Measurements from ENCODE around the gene STX1A.

STX1A gene

DNA sequence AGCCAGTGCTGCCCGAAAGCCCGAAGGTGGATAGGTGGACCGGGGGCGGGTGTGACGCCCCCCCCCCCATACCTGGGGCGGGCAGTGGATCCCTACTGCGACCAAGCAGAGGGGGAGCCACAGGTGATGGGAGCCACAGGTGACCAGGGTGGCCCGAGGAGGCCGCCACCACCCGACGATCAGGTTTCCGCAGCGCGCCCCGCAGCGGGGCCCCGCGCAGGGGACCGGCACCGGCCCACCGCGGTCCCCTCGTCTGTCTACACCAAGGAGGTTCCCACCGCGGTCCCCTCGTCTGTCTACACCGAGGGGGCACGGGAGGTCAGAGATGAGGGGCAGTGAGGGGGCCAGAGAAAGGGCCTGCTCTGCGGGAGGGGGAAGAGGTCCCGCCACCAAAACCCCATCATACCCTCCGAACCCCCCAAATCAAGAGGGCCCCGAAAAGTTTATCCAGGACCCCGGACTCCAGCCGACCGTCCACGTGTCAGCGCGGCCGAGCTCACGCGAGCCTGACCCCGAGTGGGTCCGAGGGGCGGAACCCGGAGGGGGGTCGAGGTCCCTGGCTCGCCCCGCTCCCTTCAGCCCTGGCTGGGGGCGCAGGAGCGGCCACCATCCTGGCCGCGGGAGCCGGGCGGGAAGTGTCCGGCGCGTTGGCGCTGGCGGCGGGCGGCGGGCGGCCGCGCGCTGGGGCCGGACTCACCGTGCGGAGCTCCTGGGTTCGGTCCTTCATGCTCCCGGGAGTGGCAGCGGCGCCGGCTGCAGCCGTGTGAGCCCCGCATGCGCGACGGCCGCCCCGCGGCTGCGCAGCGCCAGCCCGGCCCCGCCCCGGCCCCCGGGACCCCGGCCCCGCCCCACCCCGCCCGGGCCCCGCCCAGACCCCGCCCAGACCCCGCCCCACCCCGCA is at the start of gene STX1A:
STX1A (minus strand) TSS at position 765 of the 901 bp plus-strand sequence; CDS start at position 727, 38 bp downstream.
- Mint-ChIP-seq H3K9me3 (no peaks in the 10 kb centered on the region), H3K27ac (peak within 1 kb of the TSS; percentile 31), H3K4me3 (peak within 1 kb of the TSS; percentile 85), H3K4me1 (ENCODE audit: low read depth) (peaks cover 36% of the 10 kb centered on the region), H3K27me3 (peaks cover 6% of the 10 kb centered on the region), H3K36me3 (ENCODE audit: low read depth) (no peaks in the 10 kb centered on the region)

DNA sequence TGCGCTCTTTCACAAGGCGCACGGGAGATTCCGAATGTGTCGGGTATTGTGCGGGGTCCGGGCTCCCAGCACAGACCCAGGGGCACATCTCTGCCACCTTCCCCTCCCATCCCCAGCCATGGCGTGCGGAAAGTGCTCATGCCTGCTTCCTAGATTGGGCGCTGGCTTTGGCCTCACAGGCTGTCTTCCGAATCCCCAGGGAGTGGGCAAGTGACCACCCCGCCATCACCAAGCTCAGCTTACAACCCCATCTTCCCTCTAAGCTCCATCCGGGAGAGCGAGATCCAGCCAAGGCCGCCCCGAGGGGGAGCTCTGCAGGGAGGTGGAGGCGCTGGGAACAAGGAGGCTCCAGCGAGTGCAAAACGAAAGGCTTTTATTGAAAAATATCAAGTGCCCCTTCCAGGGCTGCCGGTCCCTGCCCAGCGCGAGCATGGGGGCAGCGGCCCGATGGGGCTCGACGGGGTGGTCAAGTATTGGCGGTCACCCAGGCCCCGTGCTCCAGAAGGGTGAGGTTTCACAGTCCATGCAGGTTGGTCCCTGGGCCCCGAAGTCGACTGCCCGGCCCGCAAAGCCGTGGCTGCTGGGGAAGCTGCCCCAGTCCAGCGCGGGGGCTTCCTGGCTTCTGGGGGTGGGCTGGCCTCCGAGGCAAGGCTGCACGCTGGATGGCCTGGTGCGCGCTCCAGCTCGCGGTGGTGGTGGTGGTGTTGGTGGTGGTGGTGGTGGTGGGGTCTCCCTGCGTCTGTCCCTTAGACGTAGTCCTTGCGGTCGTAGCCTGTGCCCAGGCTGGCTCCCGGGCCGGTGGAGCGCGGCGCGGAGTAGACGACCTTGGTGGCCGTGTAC is 49.4 kb upstream of the STX1A start:
- Mint-ChIP-seq H3K36me3 (ENCODE audit: low read depth) (no peaks in the 10 kb centered on the region), H3K9me3 (peaks cover 5% of the 10 kb centered on the region), H3K4me3 (peak overlapping the region; percentile 19), H3K4me1 (ENCODE audit: low read depth) (peaks cover 6% of the 10 kb centered on the region), H3K27me3 (peaks cover 42% of the 10 kb centered on the region), H3K27ac (no peak overlapping the region)

GRCh38 chr7:73766556-73767229 is 47.2 kb upstream of the STX1A start:
- no peaks in the 10 kb centered on the region for H3K36me3 Mint-ChIP-seq (ENCODE audit: low read depth)
- H3K27me3 Mint-ChIP-seq = peaks cover 35% of the 10 kb centered on the region
- H3K27ac Mint-ChIP-seq = no peak overlapping the region
- no peak overlapping the region for H3K4me3 Mint-ChIP-seq
- peaks cover 5% of the 10 kb centered on the region for H3K9me3 Mint-ChIP-seq
- peaks cover 6% of the 10 kb centered on the region for H3K4me1 Mint-ChIP-seq (ENCODE audit: low read depth)

DNA sequence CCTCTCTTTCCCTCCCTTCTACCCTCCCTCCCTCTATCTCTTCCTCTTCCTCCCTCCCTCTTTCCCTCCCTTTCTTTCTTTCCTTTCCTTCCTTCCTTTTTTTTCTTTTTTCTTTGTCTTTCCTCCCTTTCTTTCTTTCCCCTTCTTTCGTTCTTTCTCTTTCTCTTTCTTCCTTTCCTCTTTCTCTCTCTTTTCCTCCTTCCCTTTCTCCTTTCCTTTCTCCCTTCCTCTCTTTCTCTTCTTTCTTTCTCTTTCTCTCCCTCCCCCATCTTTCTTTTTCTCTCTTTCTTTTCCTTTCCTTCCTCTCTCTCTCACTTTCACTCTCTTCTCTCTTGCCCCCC is 43.2 kb upstream of the STX1A start:
- peaks cover 8% of the 10 kb centered on the region for H3K27me3 Mint-ChIP-seq
- H3K4me1 Mint-ChIP-seq (ENCODE audit: low read depth) = no peaks in the 10 kb centered on the region
- peaks cover 3% of the 10 kb centered on the region for H3K9me3 Mint-ChIP-seq
- H3K36me3 Mint-ChIP-seq (ENCODE audit: low read depth) = no peaks in the 10 kb centered on the region
- no peak overlapping the region for H3K4me3 Mint-ChIP-seq
- H3K27ac Mint-ChIP-seq = no peak overlapping the region

- Mint-ChIP-seq H3K27ac (no peak overlapping the region), H3K4me1 (ENCODE audit: low read depth) (no peaks in the 10 kb centered on the region), H3K4me3 (no peak overlapping the region), H3K27me3 (peaks cover 5% of the 10 kb centered on the region), H3K36me3 (ENCODE audit: low read depth) (no peaks in the 10 kb centered on the region), H3K9me3 (no peaks in the 10 kb centered on the region)
Measured at GRCh38 chr7:73761854-73762658, 42.6 kb upstream of the STX1A start.

- Mint-ChIP-seq H3K9me3 (no peaks in the 10 kb centered on the region), H3K36me3 (ENCODE audit: low read depth) (no peaks in the 10 kb centered on the region), H3K4me1 (ENCODE audit: low read depth) (no peaks in the 10 kb centered on the region), H3K4me3 (no peak overlapping the region), H3K27me3 (no peaks in the 10 kb centered on the region), H3K27ac (no peak overlapping the region)
Measured at GRCh38 chr7:73758581-73759138, 39.2 kb upstream of the STX1A start.

- H3K27me3 Mint-ChIP-seq = peaks cover 7% of the 10 kb centered on the region
- H3K36me3 Mint-ChIP-seq (ENCODE audit: low read depth) = no peaks in the 10 kb centered on the region
- no peak overlapping the region for H3K27ac Mint-ChIP-seq
- no peaks in the 10 kb centered on the region for H3K4me1 Mint-ChIP-seq (ENCODE audit: low read depth)
- H3K4me3 Mint-ChIP-seq = no peak overlapping the region
- no peaks in the 10 kb centered on the region for H3K9me3 Mint-ChIP-seq
Measured at GRCh38 chr7:73749931-73750776, 30.7 kb upstream of the STX1A start.

- no peaks in the 10 kb centered on the region for H3K4me1 Mint-ChIP-seq (ENCODE audit: low read depth)
- H3K4me3 Mint-ChIP-seq = no peak overlapping the region
- H3K27me3 Mint-ChIP-seq = peaks cover 7% of the 10 kb centered on the region
- no peaks in the 10 kb centered on the region for H3K36me3 Mint-ChIP-seq (ENCODE audit: low read depth)
- no peaks in the 10 kb centered on the region for H3K9me3 Mint-ChIP-seq
- H3K27ac Mint-ChIP-seq = no peak overlapping the region
Measured at GRCh38 chr7:73746378-73746777, 26.9 kb upstream of the STX1A start.

- Mint-ChIP-seq H3K9me3 (no peaks in the 10 kb centered on the region), H3K36me3 (ENCODE audit: low read depth) (no peaks in the 10 kb centered on the region), H3K27ac (no peak overlapping the region), H3K4me3 (no peak overlapping the region), H3K27me3 (no peaks in the 10 kb centered on the region), H3K4me1 (ENCODE audit: low read depth) (peaks cover 5% of the 10 kb centered on the region)
Measured at GRCh38 chr7:73742753-73743641, 23.5 kb upstream of the STX1A start.

GRCh38 chr7:73742338-73742752 is 22.9 kb upstream of the STX1A start:
- no peak overlapping the region for H3K4me3 Mint-ChIP-seq
- H3K27ac Mint-ChIP-seq = no peak overlapping the region
- H3K27me3 Mint-ChIP-seq = no peaks in the 10 kb centered on the region
- no peaks in the 10 kb centered on the region for H3K36me3 Mint-ChIP-seq (ENCODE audit: low read depth)
- H3K9me3 Mint-ChIP-seq = no peaks in the 10 kb centered on the region
- H3K4me1 Mint-ChIP-seq (ENCODE audit: low read depth) = peaks cover 7% of the 10 kb centered on the region

DNA sequence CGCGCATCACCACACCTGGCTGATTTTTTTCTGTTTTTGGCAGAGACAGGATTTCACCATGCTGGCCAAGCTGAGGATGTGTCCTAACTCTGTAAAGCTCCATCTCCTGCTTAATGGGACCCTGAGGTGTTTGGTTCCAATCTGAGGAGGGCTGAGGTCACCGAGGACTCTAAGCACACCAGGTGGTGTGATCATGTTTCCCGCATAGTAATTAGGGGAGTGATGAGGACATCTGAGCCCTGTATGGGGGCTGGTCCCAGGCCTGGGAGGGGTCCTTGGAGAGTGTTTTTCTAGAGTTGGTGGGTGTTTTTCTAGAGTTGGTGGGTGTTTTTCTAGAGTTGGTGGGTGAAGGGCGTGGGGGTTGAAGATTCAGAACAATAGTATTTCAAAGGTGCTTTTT is 22.1 kb upstream of the STX1A start:
- Mint-ChIP-seq H3K9me3 (no peaks in the 10 kb centered on the region), H3K27me3 (no peaks in the 10 kb centered on the region), H3K4me1 (ENCODE audit: low read depth) (peaks cover 7% of the 10 kb centered on the region), H3K36me3 (ENCODE audit: low read depth) (peaks cover 4% of the 10 kb centered on the region), H3K4me3 (no peak overlapping the region), H3K27ac (no peak overlapping the region)

DNA sequence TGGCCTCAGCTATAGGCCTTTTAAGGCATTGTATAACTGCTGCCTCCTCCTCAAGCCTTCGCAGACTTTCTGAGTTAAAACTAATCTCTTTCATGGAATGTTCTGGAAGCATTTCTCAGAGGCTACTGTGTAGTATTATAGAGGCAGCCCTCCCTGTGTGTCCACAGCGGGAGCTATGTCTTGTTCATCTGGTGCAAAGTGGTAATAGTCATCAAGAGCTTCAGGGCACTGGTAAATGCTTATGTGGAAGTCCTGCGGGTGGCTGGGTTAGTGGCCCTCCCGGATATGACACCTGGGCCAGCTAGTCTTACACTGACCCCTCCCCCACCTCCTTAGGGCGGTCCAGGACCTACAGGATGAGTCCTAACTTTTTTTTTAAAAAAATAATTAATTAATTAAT is 21.3 kb upstream of the STX1A start:
- H3K9me3 Mint-ChIP-seq = no peaks in the 10 kb centered on the region
- no peak overlapping the region for H3K27ac Mint-ChIP-seq
- H3K4me1 Mint-ChIP-seq (ENCODE audit: low read depth) = peaks cover 7% of the 10 kb centered on the region
- H3K36me3 Mint-ChIP-seq (ENCODE audit: low read depth) = peaks cover 7% of the 10 kb centered on the region
- H3K27me3 Mint-ChIP-seq = no peaks in the 10 kb centered on the region
- H3K4me3 Mint-ChIP-seq = peak overlapping the region; percentile 26

GRCh38 chr7:73740212-73740611 is 20.7 kb upstream of the STX1A start:
- no peaks in the 10 kb centered on the region for H3K27me3 Mint-ChIP-seq
- H3K9me3 Mint-ChIP-seq = no peaks in the 10 kb centered on the region
- peaks cover 7% of the 10 kb centered on the region for H3K36me3 Mint-ChIP-seq (ENCODE audit: low read depth)
- H3K27ac Mint-ChIP-seq = no peak overlapping the region
- H3K4me1 Mint-ChIP-seq (ENCODE audit: low read depth) = peaks cover 7% of the 10 kb centered on the region
- peak overlapping the region; percentile 26 for H3K4me3 Mint-ChIP-seq
